Progenitor cell of endocrine pancreas (in vitro differentiated cells): ENCODE measurements around the gene CCDC82. TPM values are rescaled to one million over a fixed set of nuclear protein-coding genes. Genes with fewer than 3 reads are reported as not detected.

Experiments used
- DNase-seq: peaks from one replicate; pipeline ENCODE4 v3.0.0; 2021; ENCODE audit warnings: low spot score; ENCODE audit not compliant: unreplicated experiment
- H3K27ac Mint-ChIP-seq: 2 replicates; pipeline ENCODE4 v1.8.0; 2021; ENCODE audit warnings: mild to moderate bottlenecking, moderate library complexity, mixed read lengths
- H3K27me3 Mint-ChIP-seq: 2 replicates; pipeline ENCODE4 v1.8.0; 2021; ENCODE audit warnings: mixed read lengths
- H3K36me3 Mint-ChIP-seq: 2 replicates; pipeline ENCODE4 v1.8.0; 2022; ENCODE audit warnings: mixed read lengths; ENCODE audit not compliant: insufficient read depth
- H3K4me1 Mint-ChIP-seq: 2 replicates; pipeline ENCODE4 v1.8.0; 2021; ENCODE audit warnings: low read depth, mixed read lengths
- H3K4me3 Mint-ChIP-seq: 2 replicates; pipeline ENCODE4 v1.8.0; 2021; ENCODE audit warnings: low read depth, mild to moderate bottlenecking, moderate library complexity, mixed read lengths
- H3K9me3 Mint-ChIP-seq: 2 replicates; pipeline ENCODE4 v1.8.0; 2021; ENCODE audit warnings: low read depth, mixed read lengths
- CTCF ChIP-seq: fragments of 200-600 bp; sonication (generic); IDR thresholded peaks from one replicate; pipeline ENCODE4 v1.5.0; 2021; ENCODE audit warnings: antibody characterized with exemption, mild to moderate bottlenecking; ENCODE audit not compliant: unreplicated experiment
- microRNA-seq: library from miRNA; unstranded; fragments of <30 nt; microRNA quantifications from one replicate; pipeline ENCODE4 v1.1.0, GENCODE V29; 2020; ENCODE audit warnings: borderline number of aligned reads; ENCODE audit not compliant: unreplicated experiment
- total RNA-seq: library from RNA; stranded (reverse); gene quantifications from 2 replicates; pipeline ENCODE4 v1.2.1, GENCODE V29; 2021

CCDC82 gene
- total RNA-seq, 1 donor from 2014 or later, result 26.3 TPM

GRCh38 chr11:96303980-96304379 is 85.7 kb downstream of the CCDC82 start:
- H3K36me3 Mint-ChIP-seq, result no peaks in the 10 kb centered on the region
- H3K27me3 Mint-ChIP-seq, result no peaks in the 10 kb centered on the region
- H3K4me1 Mint-ChIP-seq, result peaks cover 23% of the 10 kb centered on the region
- DNase-seq, result no peak
- peak overlapping the region; percentile 47 for H3K27ac Mint-ChIP-seq
- no peak for TF ChIP-seq CTCF
- H3K4me3 Mint-ChIP-seq, result no peak overlapping the region
- no peaks in the 10 kb centered on the region for H3K9me3 Mint-ChIP-seq

GRCh38 chr11:96303064-96303463 is 86.6 kb downstream of the CCDC82 start:
- Mint-ChIP-seq H3K9me3 (no peaks in the 10 kb centered on the region), H3K4me1 (peaks cover 19% of the 10 kb centered on the region), H3K27ac (no peak overlapping the region), H3K36me3 (peaks cover 2% of the 10 kb centered on the region), H3K4me3 (no peak overlapping the region), H3K27me3 (no peaks in the 10 kb centered on the region)
- no peak for DNase-seq
- TF ChIP-seq CTCF, result no peak

Small RNA genes within 50 kb of the gene (microRNA-seq; reads per million reads assigned to microRNA genes)
- 4.2 reads per million for gene MIR1260B

Other genes with a start within 250 kb of the CCDC82 start
- 17.6 and 18.8 TPM in 2 replicates for gene MAML2, start 46.7 kb downstream of the CCDC82 start, total RNA-seq
- gene JRKL, start 101 bp upstream of the CCDC82 start, total RNA-seq, result 10.6 TPM in 2 replicates